ENCODE data around the gene TOPBP1.

DNA sequence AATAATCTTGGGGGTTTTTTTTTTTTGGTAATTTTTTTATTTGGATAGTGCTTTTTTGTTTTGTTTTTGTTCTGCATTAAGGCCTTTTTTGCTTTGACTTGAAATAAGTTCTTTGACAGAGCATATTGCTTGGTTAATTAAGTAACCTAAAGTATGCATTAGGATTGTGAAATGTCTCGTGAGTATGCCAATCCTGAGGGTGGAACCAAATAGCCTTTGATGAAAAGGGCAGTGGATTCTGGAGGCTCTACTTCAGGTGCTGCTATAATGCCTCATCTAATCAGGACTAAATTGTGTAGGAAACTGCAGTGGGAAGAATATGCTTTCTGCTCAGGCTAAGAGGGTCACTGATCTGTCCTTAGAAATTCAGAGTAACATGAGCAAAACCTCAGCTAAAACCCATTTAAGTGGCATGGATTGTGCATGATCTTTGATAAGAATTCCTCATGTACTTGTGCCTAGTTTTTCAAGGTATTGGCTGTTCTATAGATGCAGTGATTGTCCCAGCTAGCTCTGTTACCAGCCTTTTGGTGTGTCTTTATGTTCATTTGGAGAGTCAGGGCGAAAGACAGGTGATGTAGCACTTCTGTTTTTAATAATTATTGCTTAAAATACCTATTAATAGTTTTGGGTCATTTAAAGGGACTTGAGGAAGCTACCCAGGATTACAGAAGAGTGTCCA is 72.8 kb downstream of the TOPBP1 start:
- TF ChIP-seq POLR2A (IDR thresholded peaks at IDR 0.05; ENCODE audit: low read length) (no peak), GATA1 (IDR thresholded peaks at IDR 0.05; ENCODE audit: low read depth, low read length) (no peak)

Measured in erythroblast (primary cell).